Suprapubic skin (tissue), 4 donors: Measurements from ENCODE around the gene FBXO7.
"Not testable (repeated sequence)": the region's sequence is repeated elsewhere in the genome, so short reads cannot be mapped to it uniquely, and the experiment has no call there.

Source experiments
- POLR2A ChIP-seq, 2 donors: fragments of 450-650 bp; IDR thresholded peaks; one replicate each; pipeline ENCODE4 v1.6.1; 2017; ENCODE audit warnings: antibody characterized with exemption in 2 of 2, mild to moderate bottlenecking in 2 of 2, moderate library complexity in 2 of 2
- POLR2AphosphoS5 ChIP-seq, 3 donors: sonication (generic); formaldehyde crosslinking; IDR thresholded peaks; one replicate each; pipeline ENCODE4 v1.6.1; 2017; ENCODE audit warnings: antibody characterized with exemption in 3 of 3
- TF ChIP-seq, protein P1 (sequence below), 2 donors: fragments of 200-600 bp in 1 of 2; fragments of 450-650 bp in 1 of 2; sonication (generic) in 1 of 2; IDR thresholded peaks; one replicate each; pipeline ENCODE4 v1.5.1; 2016 to 2019; ENCODE audit warnings: antibody characterized with exemption in 2 of 2, mild to moderate bottlenecking in 1 of 2, moderate library complexity in 1 of 2

DNA sequence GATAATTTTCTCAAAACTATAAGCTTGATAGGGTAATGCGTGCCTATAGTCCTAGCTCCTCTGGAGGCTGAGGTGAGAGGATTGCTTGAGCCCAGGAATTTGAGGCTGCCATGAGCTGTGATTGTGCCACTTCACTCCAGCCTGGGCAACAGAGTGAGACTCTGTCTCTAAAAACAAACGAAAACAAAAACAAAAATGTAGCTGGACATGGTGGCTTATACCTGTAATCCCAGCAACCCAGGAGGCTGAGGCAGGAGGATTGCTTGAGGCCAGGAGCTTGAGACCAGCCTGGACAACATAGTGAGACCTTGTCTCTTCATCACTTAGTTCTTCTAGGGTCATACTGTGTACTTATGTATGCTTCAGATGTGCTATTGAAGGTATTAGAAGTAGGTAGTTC is 3.9 kb downstream of the FBXO7 start:
- TF ChIP-seq, protein P1, sequence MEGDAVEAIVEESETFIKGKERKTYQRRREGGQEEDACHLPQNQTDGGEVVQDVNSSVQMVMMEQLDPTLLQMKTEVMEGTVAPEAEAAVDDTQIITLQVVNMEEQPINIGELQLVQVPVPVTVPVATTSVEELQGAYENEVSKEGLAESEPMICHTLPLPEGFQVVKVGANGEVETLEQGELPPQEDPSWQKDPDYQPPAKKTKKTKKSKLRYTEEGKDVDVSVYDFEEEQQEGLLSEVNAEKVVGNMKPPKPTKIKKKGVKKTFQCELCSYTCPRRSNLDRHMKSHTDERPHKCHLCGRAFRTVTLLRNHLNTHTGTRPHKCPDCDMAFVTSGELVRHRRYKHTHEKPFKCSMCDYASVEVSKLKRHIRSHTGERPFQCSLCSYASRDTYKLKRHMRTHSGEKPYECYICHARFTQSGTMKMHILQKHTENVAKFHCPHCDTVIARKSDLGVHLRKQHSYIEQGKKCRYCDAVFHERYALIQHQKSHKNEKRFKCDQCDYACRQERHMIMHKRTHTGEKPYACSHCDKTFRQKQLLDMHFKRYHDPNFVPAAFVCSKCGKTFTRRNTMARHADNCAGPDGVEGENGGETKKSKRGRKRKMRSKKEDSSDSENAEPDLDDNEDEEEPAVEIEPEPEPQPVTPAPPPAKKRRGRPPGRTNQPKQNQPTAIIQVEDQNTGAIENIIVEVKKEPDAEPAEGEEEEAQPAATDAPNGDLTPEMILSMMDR (IDR thresholded peaks at IDR 0.05): not testable (repeated sequence)
- not testable (repeated sequence) for TF ChIP-seq POLR2AphosphoS5, POLR2A (IDR thresholded peaks at IDR 0.05)
